Astrocyte of the cerebellum (primary cell): ENCODE results near the gene CELF4.

ENCODE experiments used
- DNase-seq: peaks from one replicate; pipeline ENCODE4 v3.0.0-alpha.2; 2011; ENCODE audit warnings: low read depth
- H3K4me3 ChIP-seq: 2 replicates; pipeline ENCODE4 v1.5.1; 2011; ENCODE audit warnings: mild to moderate bottlenecking, low read depth, low read length, moderate library complexity
- in situ Hi-C: cut with HindIII; loops from 2 replicates; pipeline ENCODE4 v1.10.0; 2017; ENCODE audit warnings: low sequenced_read_pairs
- TF ChIP-seq, protein P1 (sequence below): IDR thresholded peaks from 2 replicates; pipeline ENCODE4 v1.5.1; 2012; ENCODE audit warnings: low read length, low read depth, moderate library complexity, mild to moderate bottlenecking; ENCODE audit errors: missing control alignments

CELF4 gene

DNA sequence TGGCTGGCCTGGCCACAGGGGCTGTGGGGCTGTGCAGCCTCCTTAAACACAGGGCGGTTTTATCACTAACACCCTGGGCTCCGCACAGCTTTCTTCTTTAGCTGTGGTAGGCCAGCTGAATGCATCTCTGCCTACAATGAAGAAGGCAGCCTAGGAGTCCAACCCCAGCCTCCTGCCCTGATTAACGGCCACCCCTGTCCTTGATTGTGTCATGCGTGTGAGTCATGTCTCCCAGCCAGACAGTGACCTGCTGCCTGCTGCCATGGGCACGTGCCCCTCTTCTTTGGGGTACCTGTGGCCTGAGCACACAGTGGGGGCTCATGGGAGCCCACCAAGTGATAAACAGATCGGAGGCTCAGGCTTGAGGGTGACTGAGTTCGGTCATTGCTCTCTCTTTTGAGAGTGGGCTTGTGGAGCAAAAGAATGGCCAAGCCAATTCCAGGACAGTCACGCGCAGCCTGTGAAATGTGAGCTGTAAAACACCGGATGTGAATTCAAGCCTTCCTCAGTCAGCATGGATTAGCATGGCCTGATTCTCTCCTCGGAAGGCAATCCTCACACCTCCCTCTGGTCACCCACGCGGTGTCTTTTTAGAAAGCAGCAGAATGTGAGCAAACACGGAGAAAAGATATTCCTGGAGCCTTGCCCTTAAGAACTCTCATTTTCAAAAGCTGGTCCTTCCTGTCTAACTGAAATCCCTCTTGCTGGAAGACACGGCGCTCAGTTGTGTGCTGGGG lies 144.1 kb downstream of the CELF4 start:
- in situ Hi-C loops = no loop called here

DNA sequence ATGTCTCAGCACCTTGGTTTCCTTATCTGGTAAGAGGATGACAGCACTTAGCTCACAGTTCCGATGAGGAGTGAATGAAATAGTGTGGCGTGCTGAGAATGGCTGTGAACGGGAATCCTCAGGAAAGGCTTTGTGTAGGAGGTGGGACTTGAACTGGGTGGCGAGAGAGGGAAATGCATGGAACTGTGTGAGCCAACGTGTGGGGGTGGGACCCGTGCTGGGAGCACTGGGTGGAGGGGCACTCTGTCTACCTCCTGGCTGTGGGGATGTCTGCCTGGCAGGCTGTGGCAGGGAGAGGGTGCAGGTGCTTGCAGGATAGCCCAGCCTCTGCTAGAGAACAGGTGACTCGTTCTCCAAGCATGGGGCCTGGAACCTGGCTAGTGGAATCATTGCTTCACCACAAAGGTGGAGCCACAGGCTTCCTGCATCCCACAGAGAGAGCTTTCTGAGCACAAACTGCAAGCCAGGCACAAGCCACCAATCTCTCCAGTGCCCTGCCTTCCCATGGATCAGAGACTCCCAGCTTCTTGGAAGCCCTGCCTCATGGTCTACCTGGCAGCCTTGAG lies 145.2 kb downstream of the CELF4 start:
- in situ Hi-C loops = no loop called here
- no peak overlapping the region for H3K4me3 ChIP-seq
- TF ChIP-seq, protein P1, sequence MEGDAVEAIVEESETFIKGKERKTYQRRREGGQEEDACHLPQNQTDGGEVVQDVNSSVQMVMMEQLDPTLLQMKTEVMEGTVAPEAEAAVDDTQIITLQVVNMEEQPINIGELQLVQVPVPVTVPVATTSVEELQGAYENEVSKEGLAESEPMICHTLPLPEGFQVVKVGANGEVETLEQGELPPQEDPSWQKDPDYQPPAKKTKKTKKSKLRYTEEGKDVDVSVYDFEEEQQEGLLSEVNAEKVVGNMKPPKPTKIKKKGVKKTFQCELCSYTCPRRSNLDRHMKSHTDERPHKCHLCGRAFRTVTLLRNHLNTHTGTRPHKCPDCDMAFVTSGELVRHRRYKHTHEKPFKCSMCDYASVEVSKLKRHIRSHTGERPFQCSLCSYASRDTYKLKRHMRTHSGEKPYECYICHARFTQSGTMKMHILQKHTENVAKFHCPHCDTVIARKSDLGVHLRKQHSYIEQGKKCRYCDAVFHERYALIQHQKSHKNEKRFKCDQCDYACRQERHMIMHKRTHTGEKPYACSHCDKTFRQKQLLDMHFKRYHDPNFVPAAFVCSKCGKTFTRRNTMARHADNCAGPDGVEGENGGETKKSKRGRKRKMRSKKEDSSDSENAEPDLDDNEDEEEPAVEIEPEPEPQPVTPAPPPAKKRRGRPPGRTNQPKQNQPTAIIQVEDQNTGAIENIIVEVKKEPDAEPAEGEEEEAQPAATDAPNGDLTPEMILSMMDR = no peak
- DNase-seq = no peak

More for the DNA sequence above, 144.1 kb downstream of the CELF4 start:
- TF ChIP-seq, protein P1 = no peak
- no peak overlapping the region for H3K4me3 ChIP-seq
- DNase-seq = no peak

DNA sequence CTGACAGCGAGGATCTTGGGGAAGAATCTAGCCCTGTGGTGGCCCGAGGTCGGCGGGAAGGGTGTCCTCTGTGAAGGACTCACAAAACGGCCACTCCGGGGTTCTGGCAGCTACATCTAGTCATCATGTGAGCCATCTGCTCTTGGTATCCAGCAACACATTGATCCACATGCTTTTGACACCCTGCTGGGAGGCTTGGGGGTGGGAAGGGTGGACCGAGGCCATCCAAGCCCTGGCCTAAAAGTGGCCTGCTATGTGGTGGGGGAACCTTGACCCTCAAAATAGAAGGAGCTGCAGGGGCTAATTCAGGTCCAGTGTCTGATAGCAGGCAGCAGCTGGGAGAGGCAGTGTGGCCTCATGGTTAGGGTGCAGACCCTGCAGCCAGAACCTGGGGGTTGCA lies 145.7 kb downstream of the CELF4 start:
- DNase-seq = no peak
- H3K4me3 ChIP-seq = no peak overlapping the region
- in situ Hi-C loops = no loop called here
- TF ChIP-seq, protein P1 = no peak

DNA sequence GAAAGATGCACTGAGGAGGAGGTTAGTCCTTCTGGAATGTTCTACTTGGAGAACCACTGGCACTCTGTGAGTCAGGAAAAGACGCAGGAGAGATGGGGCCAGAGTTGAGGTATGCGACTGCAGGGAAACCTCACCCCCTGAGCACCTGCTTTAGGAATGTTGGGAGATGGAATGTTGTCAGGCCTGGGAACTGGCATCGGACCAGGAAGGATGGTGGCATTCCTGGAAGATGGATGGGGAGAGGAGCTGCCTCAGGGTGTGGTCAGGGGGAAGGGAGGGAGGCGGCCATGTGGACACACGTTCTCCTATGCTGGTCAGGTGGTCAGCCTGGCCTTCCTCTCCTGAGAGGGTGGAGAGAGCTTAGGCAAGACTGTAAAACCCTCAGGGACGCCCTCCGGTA lies 146.3 kb downstream of the CELF4 start:
- TF ChIP-seq, protein P1 = no peak
- in situ Hi-C loops = no loop called here
- no peak for DNase-seq
- no peak overlapping the region for H3K4me3 ChIP-seq

DNA sequence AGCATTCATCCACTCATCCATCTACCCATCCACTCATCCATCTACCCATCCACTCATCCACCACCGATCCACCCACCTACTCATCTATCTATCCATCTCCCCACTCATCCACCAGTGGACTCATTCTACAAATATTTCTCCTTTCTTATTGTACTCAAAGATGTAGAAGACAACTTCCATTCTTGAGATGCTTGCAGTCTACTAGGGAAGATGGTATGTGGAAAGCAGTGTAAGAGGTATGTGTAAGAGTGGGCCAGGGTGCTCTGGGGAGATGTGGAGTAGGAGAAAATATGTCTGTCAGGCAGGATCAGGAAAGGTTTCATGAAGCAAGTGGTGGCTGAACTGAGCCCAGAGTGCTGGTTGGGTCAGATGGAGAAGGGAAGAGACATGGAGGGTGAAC lies 150.8 kb downstream of the CELF4 start:
- TF ChIP-seq, protein P1 = no peak
- no peak for DNase-seq
- in situ Hi-C loops = no loop called here
- no peak overlapping the region for H3K4me3 ChIP-seq

DNA sequence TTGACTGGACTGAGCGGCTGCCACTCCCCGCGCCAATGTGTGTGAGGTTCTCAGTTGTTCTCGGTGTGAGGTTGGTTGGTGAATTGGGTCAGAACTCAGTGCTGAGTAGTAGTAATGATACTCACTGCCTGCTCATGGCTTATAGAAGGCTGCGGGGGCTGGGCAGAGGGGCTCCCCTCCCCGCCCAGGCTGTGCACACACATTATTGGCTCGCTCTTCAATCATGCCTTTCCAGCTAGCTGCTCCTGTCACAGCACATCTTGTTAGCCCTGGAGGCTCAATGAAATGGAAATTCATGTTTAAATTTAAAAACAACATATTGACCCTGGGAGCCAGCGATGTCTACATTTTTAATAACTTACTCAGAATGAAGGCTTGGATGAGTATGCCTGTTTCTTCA lies 152.8 kb downstream of the CELF4 start:
- TF ChIP-seq, protein P1 = no peak
- no peak overlapping the region for H3K4me3 ChIP-seq
- in situ Hi-C loops = no loop called here
- no peak for DNase-seq
